ENCODE measurements around the gene ATP5F1C. TPM values are rescaled to one million over a fixed set of nuclear protein-coding genes. Genes with fewer than 3 reads are reported as not detected.
A peak's percentile ranks its signal among the peaks of the same experiment; 100 is the strongest.

The ATP5F1C gene
- total and polyA plus RNA-seq, 10 of the 15 experiments (the other 5 are each of a cell fraction or from before 2014, with no cell fraction given), result 307 to 978 (median 454) TPM

DNA sequence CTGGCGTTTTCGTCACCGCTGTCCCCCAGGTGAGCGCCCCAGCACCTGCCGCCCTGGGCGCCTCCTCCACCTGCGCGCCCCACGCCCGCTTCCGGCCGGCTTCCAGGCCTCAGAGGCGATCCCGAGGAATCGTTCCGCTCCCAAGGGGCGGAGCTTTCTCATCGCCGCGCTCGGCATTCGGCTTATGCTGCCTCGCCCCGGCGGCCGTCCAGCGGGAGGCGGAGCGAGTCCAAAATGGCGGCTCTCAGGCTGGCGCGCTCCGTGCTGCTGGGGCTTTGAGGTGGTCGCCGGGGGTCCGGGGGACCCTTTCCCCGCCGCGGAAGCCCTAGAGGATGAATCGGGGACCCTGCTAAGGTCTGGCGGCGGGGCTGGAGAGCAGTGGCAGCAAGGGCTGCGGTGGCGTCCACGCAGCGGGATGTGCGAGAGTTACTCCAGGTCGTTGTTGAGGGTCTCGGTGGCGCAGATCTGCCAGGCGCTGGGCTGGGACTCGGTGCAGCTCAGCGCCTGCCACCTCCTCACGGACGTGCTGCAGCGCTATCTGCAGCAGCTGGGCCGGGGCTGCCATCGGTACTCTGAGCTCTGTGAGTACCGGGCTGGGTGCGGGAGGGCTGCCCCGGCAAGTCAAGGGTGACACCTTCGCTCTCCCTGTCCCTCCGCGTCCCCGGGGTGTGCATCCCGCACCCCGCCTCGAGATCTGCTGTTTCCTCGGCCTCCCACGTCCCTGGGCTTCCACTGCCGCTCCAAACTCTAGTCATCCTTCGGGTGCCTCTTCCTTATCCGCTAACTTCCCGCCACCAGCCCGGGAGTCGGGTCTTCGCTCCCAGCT lies 30.5 kb downstream of the ATP5F1C start, which contains the start of gene TAF3 (continued):
- TF ChIP-seq POU2F2 (IDR thresholded peaks at IDR 0.05; ENCODE audit: borderline replicate concordance, low read depth, low read length) (peak; percentile 80; the same call in 1 of the 3 replicates), HCFC1 (IDR thresholded peaks at IDR 0.05; ENCODE audit: low read length) (peak; percentile 75), IKZF1 (conservative IDR thresholded peaks at IDR 0.05) (peak; percentile 60), SMC3 (IDR thresholded peaks at IDR 0.05; ENCODE audit: borderline replicate concordance, low read length) (peak; percentile 5; the same call in 1 of the 2 replicates), BRCA1 (IDR thresholded peaks at IDR 0.05; ENCODE audit: low read depth, low read length) (no peak; the same call in 1 of the 2 replicates), RELA (IDR thresholded peaks at IDR 0.05; ENCODE audit: borderline replicate concordance, partially characterized antibody) (peak; percentile 51)
- TF ChIP-seq, protein P1, sequence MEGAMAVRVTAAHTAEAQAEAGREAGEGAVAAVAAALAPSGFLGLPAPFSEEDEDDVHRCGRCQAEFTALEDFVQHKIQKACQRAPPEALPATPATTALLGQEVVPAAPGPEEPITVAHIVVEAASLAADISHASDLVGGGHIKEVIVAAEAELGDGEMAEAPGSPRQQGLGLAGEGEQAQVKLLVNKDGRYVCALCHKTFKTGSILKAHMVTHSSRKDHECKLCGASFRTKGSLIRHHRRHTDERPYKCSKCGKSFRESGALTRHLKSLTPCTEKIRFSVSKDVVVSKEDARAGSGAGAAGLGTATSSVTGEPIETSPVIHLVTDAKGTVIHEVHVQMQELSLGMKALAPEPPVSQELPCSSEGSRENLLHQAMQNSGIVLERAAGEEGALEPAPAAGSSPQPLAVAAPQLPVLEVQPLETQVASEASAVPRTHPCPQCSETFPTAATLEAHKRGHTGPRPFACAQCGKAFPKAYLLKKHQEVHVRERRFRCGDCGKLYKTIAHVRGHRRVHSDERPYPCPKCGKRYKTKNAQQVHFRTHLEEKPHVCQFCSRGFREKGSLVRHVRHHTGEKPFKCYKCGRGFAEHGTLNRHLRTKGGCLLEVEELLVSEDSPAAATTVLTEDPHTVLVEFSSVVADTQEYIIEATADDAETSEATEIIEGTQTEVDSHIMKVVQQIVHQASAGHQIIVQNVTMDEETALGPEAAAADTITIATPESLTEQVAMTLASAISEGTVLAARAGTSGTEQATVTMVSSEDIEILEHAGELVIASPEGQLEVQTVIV (IDR thresholded peaks at IDR 0.05; ENCODE audit: borderline replicate concordance, partially characterized antibody), result peak; percentile 50
- TF ChIP-seq, protein P2, sequence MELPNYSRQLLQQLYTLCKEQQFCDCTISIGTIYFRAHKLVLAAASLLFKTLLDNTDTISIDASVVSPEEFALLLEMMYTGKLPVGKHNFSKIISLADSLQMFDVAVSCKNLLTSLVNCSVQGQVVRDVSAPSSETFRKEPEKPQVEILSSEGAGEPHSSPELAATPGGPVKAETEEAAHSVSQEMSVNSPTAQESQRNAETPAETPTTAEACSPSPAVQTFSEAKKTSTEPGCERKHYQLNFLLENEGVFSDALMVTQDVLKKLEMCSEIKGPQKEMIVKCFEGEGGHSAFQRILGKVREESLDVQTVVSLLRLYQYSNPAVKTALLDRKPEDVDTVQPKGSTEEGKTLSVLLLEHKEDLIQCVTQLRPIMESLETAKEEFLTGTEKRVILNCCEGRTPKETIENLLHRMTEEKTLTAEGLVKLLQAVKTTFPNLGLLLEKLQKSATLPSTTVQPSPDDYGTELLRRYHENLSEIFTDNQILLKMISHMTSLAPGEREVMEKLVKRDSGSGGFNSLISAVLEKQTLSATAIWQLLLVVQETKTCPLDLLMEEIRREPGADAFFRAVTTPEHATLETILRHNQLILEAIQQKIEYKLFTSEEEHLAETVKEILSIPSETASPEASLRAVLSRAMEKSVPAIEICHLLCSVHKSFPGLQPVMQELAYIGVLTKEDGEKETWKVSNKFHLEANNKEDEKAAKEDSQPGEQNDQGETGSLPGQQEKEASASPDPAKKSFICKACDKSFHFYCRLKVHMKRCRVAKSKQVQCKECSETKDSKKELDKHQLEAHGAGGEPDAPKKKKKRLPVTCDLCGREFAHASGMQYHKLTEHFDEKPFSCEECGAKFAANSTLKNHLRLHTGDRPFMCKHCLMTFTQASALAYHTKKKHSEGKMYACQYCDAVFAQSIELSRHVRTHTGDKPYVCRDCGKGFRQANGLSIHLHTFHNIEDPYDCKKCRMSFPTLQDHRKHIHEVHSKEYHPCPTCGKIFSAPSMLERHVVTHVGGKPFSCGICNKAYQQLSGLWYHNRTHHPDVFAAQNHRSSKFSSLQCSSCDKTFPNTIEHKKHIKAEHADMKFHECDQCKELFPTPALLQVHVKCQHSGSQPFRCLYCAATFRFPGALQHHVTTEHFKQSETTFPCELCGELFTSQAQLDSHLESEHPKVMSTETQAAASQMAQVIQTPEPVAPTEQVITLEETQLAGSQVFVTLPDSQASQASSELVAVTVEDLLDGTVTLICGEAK (IDR thresholded peaks at IDR 0.05; ENCODE audit: borderline replicate concordance), result peak; percentile 3; the same call in 1 of the 2 replicates
